K562 (cell line): Measurements from ENCODE around the gene PBOV1. TPM values are rescaled to one million over a fixed set of nuclear protein-coding genes. Genes with fewer than 3 reads are reported as not detected.

Experiments
- ATAC-seq: fragments of 200-7000 bp; cut with Tn5 transposase; 3 replicates; pipeline ENCODE4 v1.9.1; 2020; ENCODE audit warnings: moderate library complexity
- BruUV-seq: library from RNA; stranded (reverse); fragments of 400-500 nt; replicated peaks from 2 replicates; lab custom pipeline; 2021; lab: Mats Ljungman, UMichigan
- CTCF ChIA-PET: fragments of 300-600 bp; formaldehyde crosslinking; extraction: SDS; loops from one replicate; lab custom pipeline; 2021; ENCODE audit warnings: low intra/inter-chr PET ratio; lab: Yijun Ruan, JAX
- POLR2A ChIA-PET: fragments of 300-600, 350-650 bp; sonication (Branson Sonifier 250); formaldehyde crosslinking; extraction: SDS; loops from one replicate; lab custom pipeline; 2021; ENCODE audit warnings: antibody characterized with exemption, inconsistent platforms; lab: Yijun Ruan, JAX
- DNase-seq, 4 experiments: peaks; one replicate each; pipeline versions ENCODE4 v3.0.0 to v3.0.0-alpha.2; 2011 to 2018; ENCODE audit warnings: low spot score in 3 of 4, mixed read lengths in 3 of 4; ENCODE audit errors: extremely low read depth in 1 of 4
- FAIRE-seq: peaks from 2 replicates; lab custom pipeline; 2011; peaks lifted over from hg19 to GRCh38; lab: Jason Lieb, UNC
- H2AFZ ChIP-seq: 2 replicates; pipeline ENCODE4 v1.6.0; 2011; ENCODE audit warnings: low read depth, low read length, control low read depth, inconsistent platforms
- H3K27ac ChIP-seq: fragments of 200-600 bp; 3 replicates; pipeline ENCODE4 v1.8.0; 2011; ENCODE audit warnings: low read depth, mild to moderate bottlenecking, control low read depth, inconsistent platforms, low read length, moderate library complexity, mixed read lengths; ENCODE audit errors: extremely low read depth
- H3K27me3 ChIP-seq, 2 experiments: fragments of 300-600 bp in 1 of 2; 2 replicates in 1 of 2; 3 replicates in 1 of 2; pipeline versions ENCODE4 v1.6.0 to v1.8.0; 2011; ENCODE audit warnings: inconsistent platforms in 2 of 2, low read length in 2 of 2, mild to moderate bottlenecking in 1 of 2, mixed read lengths in 1 of 2, moderate library complexity in 1 of 2; ENCODE audit not compliant: control insufficient read depth in 2 of 2, insufficient read depth in 2 of 2
- H3K36me3 ChIP-seq: fragments of 300-600 bp; 3 replicates; pipeline ENCODE4 v1.8.0; 2011; ENCODE audit warnings: mild to moderate bottlenecking, low read length, inconsistent platforms; ENCODE audit not compliant: control insufficient read depth, insufficient read depth
- H3K4me1 ChIP-seq, 2 experiments: fragments of 200-600 bp in 1 of 2; replicated peaks in 1 of 2; 2 replicates in 1 of 2; 3 replicates in 1 of 2; pipeline versions ENCODE4 v1.5.1 to v1.8.0; 2011; ENCODE audit warnings: inconsistent platforms in 2 of 2, low read length in 2 of 2, mild to moderate bottlenecking in 1 of 2, mixed read lengths in 1 of 2, moderate library complexity in 1 of 2; ENCODE audit not compliant: control insufficient read depth in 2 of 2, insufficient read depth in 2 of 2
- H3K4me2 ChIP-seq: 2 replicates; pipeline ENCODE4 v1.6.1; 2011; ENCODE audit warnings: low read length, control low read depth, inconsistent platforms, mixed read lengths; ENCODE audit not compliant: insufficient read depth
- H3K4me3 ChIP-seq: fragments of 200-600 bp; sonication (generic), shearing (Covaris generic); 2 replicates; pipeline ENCODE4 v1.5.1; 2016; ENCODE audit warnings: control low read depth, inconsistent platforms
- H3K79me2 ChIP-seq: fragments of 200-600 bp; 3 replicates; pipeline ENCODE4 v1.8.0; 2011; ENCODE audit warnings: low read length, inconsistent platforms; ENCODE audit not compliant: control insufficient read depth, insufficient read depth
- H3K9ac ChIP-seq, 2 experiments: 2 replicates each; pipeline versions ENCODE4 v1.6.0 to v1.6.1; 2011; ENCODE audit warnings: low read depth in 2 of 2, low read length in 2 of 2, control low read depth in 1 of 2, inconsistent platforms in 1 of 2, mild to moderate bottlenecking in 1 of 2, mixed read lengths in 1 of 2; ENCODE audit not compliant: insufficient read depth in 1 of 2
- H3K9me1 ChIP-seq: one replicate; pipeline ENCODE4 v1.6.0; 2011; ENCODE audit warnings: inconsistent platforms, mild to moderate bottlenecking, low read length, moderate library complexity; ENCODE audit not compliant: control insufficient read depth, insufficient read depth
- H3K9me3 ChIP-seq: replicated peaks from 2 replicates; pipeline ENCODE4 v1.5.1; 2011; ENCODE audit warnings: low read depth, low read length, inconsistent platforms; ENCODE audit not compliant: control insufficient read depth, insufficient read depth
- H4K20me1 ChIP-seq: replicated peaks from 2 replicates; pipeline ENCODE4 v1.6.1; 2011; ENCODE audit warnings: low read length, inconsistent platforms, mixed read lengths; ENCODE audit not compliant: control insufficient read depth, insufficient read depth
- ARID3B ChIP-seq: fragments of 250-450 bp; sonication (Bioruptor Pico); IDR thresholded peaks from 2 replicates; pipeline ENCODE4 v1.4.0; 2020; ENCODE audit warnings: borderline replicate concordance
- DNMT1 ChIP-seq: fragments of 450-650 bp; IDR thresholded peaks from 2 replicates; pipeline ENCODE4 v1.6.1; 2016; ENCODE audit warnings: antibody characterized with exemption, mild to moderate bottlenecking
- GABPB2 ChIP-seq: fragments of 250-450 bp; sonication (Bioruptor Pico); conservative IDR thresholded peaks from 2 replicates; pipeline ENCODE4 v1.5.1; 2021; ENCODE audit warnings: mild to moderate bottlenecking
- HNRNPH1 ChIP-seq: fragments of 200-400 bp; formaldehyde crosslinking; optimal IDR thresholded peaks from 2 replicates; pipeline ENCODE3; 2017; ENCODE audit warnings: low read depth, mild to moderate bottlenecking, low read length, moderate library complexity
- JUNB ChIP-seq: fragments of 450-650 bp; formaldehyde crosslinking; conservative IDR thresholded peaks from 2 replicates; pipeline ENCODE4 v1.4.0; 2020; ENCODE audit warnings: mild to moderate bottlenecking
- LARP7 ChIP-seq: fragments of 450-650 bp; IDR thresholded peaks from 2 replicates; pipeline ENCODE4 v1.6.1; 2016
- MTA1 ChIP-seq: fragments of 450-650 bp; IDR thresholded peaks from 2 replicates; pipeline ENCODE4 v1.6.1; 2017; ENCODE audit warnings: borderline replicate concordance
- NEUROD1 ChIP-seq: fragments of 150-350 bp; IDR thresholded peaks from 2 replicates; pipeline ENCODE4 v1.6.1; 2014; ENCODE audit warnings: borderline replicate concordance, low read length, low read depth; ENCODE audit not compliant: partially characterized antibody
- NFIX ChIP-seq: fragments of 250-450 bp; sonication (Bioruptor Pico); IDR thresholded peaks from 2 replicates; pipeline ENCODE4 v1.4.0; 2020; ENCODE audit warnings: low read depth, mild to moderate bottlenecking, moderate library complexity
- PBX2 ChIP-seq, 2 experiments: IDR thresholded peaks in 1 of 2; conservative IDR thresholded peaks in 1 of 2; 2 replicates each; pipeline ENCODE4 v1.6.1; 2016; ENCODE audit warnings: low read depth in 2 of 2, mild to moderate bottlenecking in 1 of 2, missing compliant biosample characterization in 1 of 2, missing genetic modification characterization in 1 of 2, moderate library complexity in 1 of 2
- SIN3A ChIP-seq, 2 experiments: fragments of 150-350 bp in 1 of 2; IDR thresholded peaks; 2 replicates each; pipeline ENCODE4 v1.6.1; 2011 to 2016; ENCODE audit warnings: borderline replicate concordance in 2 of 2, low read depth in 2 of 2, low read length in 2 of 2, mild to moderate bottlenecking in 2 of 2, moderate library complexity in 2 of 2; ENCODE audit not compliant: control insufficient read depth in 1 of 2
- SUPT5H ChIP-seq: fragments of 450-650 bp; IDR thresholded peaks from 2 replicates; pipeline ENCODE4 v1.6.1; 2016
- ZKSCAN8 ChIP-seq: fragments of 200-800 bp; sonication (Bioruptor generic); IDR thresholded peaks from 2 replicates; pipeline ENCODE4 v1.6.1; 2016; ENCODE audit warnings: missing genetic modification characterization, missing compliant biosample characterization
- ZNF224 ChIP-seq: sonication (generic); formaldehyde crosslinking; IDR thresholded peaks from 2 replicates; pipeline ENCODE4 v1.8.0; 2022; ENCODE audit warnings: mild to moderate bottlenecking, missing genetic modification reagents
- ZNF444 ChIP-seq: fragments of 250-450 bp; sonication (Bioruptor Pico); IDR thresholded peaks from 2 replicates; pipeline ENCODE4 v1.4.0; 2020; ENCODE audit warnings: mild to moderate bottlenecking, moderate library complexity
- ZNF740 ChIP-seq, 3 experiments: fragments of 200-800 bp in 1 of 3; sonication (Bioruptor generic) in 1 of 3; sonication (generic) in 1 of 3; formaldehyde crosslinking in 1 of 3; IDR thresholded peaks; 2 replicates each; pipeline versions ENCODE4 v1.6.1 to v1.8.0; 2016 to 2022; ENCODE audit warnings: mild to moderate bottlenecking in 2 of 3, missing compliant biosample characterization in 2 of 3, missing genetic modification characterization in 2 of 3, missing genetic modification reagents in 1 of 3
- WGBS: fragments of 100-300 bp; shearing (Covaris generic); methylation state at CpG from one replicate; pipeline ENCODE4 v1.1.6; 2016; ENCODE audit warnings: low coverage, mixed read lengths; ENCODE audit not compliant: insufficient coverage; ENCODE audit errors: missing lambda C conversion rate; 5-methylcytosine and 5-hydroxymethylcytosine counted together
- in situ Hi-C: fragments of 300-500 bp; cut with MboI; formaldehyde crosslinking; loops from 4 replicates; pipeline ENCODE4 v1.15.0; 2018; ENCODE audit warnings: inconsistent platforms, mixed read lengths
- intact Hi-C: fragments of 100-400 bp; cut with micrococcal nuclease; formaldehyde crosslinking; loops from 2 replicates; pipeline ENCODE4 v1.14.2; 2022
- polyA plus RNA-seq, 8 experiments: library from polyadenylated mRNA; depleted of rRNA in 4 of 8; stranded (reverse) in 5 of 8; unstranded in 3 of 8; fragments of >200 nt; fragmentation: Nextera tagmentation in 2 of 8; fragmentation: Illumina TruSeq in 1 of 8; extraction: Ambion mirVana in 2 of 8; extraction: Trizol in 1 of 8; gene quantifications; 2 replicates each; pipeline versions ENCODE4 v1.2.1 to v1.2.3, GENCODE V29; 2011 to 2014; ENCODE audit warnings: inconsistent platforms in 1 of 8, missing spikeins in 1 of 8
- total RNA-seq, 7 experiments: library from RNA; depleted of rRNA in 6 of 7; stranded (reverse); fragments of >200 nt in 6 of 7; fragmentation: Illumina TruSeq in 2 of 7; extraction: Trizol in 2 of 7; gene quantifications; 2 replicates each; pipeline versions ENCODE4 v1.2.1 to v1.2.3, GENCODE V29; 2011 to 2021; ENCODE audit warnings: low replicate concordance in 1 of 7

The PBOV1 gene
- total and polyA plus RNA-seq, 9 of the 15 experiments (the other 6 are each of a cell fraction or from before 2014, with no cell fraction given): not detected

GRCh38 chr6:138239774-138240173, 21.5 kb upstream of the PBOV1 start (continued):
- TF ChIP-seq SIN3A (IDR thresholded peaks at IDR 0.05; ENCODE audit: borderline replicate concordance in 2 of 2, control insufficient read depth in 1 of 2, low read depth in 2 of 2, low read length in 2 of 2) (no peak), ARID3B (CRISPR knock-in tag) (no peak)
- TF ChIP-seq, all 486 proteins: peak for 0

GRCh38 chr6:138238368-138238767, 20.1 kb upstream of the PBOV1 start:
- no peak overlapping the region for H3K4me3 ChIP-seq
- no peak overlapping the region for H3K9ac ChIP-seq
- H3K9me1 ChIP-seq: no peaks in the 10 kb centered on the region
- H2AFZ ChIP-seq: no peak overlapping the region
- no peaks in the 10 kb centered on the region for H3K4me1 ChIP-seq
- in situ Hi-C loops: no loop called here
- ChIA-PET CTCF (no interaction called here), POLR2A (no interaction called here)
- ATAC-seq (no peak), DNase-seq (no peak), FAIRE-seq (no peak)
- H3K9me3 ChIP-seq: no peaks in the 10 kb centered on the region
- intact Hi-C loops: no loop called here
- no TSS peak for BruUV-seq
- no peaks in the 10 kb centered on the region for H3K36me3 ChIP-seq
- no peaks in the 10 kb centered on the region for H4K20me1 ChIP-seq
- H3K27me3 ChIP-seq: peaks cover 0 to 10% of the 10 kb centered on the region in 2 experiments; a peak in 4 of 5 replicates
- no peaks in the 10 kb centered on the region for H3K79me2 ChIP-seq
- no peak overlapping the region for H3K27ac ChIP-seq
- WGBS: 1% methylated on average over 6 of the region's 6 CpGs
- H3K4me2 ChIP-seq: no peak overlapping the region
- no peak for TF ChIP-seq JUNB (CRISPR knock-in tag)
- TF ChIP-seq MTA1: no peak
- TF ChIP-seq NEUROD1: no peak
- TF ChIP-seq DNMT1: no peak
- no peak for TF ChIP-seq ZNF444
- no peak for TF ChIP-seq HNRNPH1
- no peak for TF ChIP-seq NFIX (CRISPR knock-in tag)
- no peak for TF ChIP-seq ZKSCAN8 (CRISPR knock-in tag)
- TF ChIP-seq ZNF740 (CRISPR knock-in tag; IDR thresholded peaks at IDR 0.05): no peak
- TF ChIP-seq ZNF740 (tag; IDR thresholded peaks at IDR 0.05): no peak
- no peak for TF ChIP-seq PBX2 (CRISPR knock-in tag; IDR thresholded peaks at IDR 0.05; ENCODE audit: low read depth)
- no peak for TF ChIP-seq PBX2 (tag; conservative IDR thresholded peaks at IDR 0.05; ENCODE audit: low read depth)
- TF ChIP-seq SUPT5H: no peak
- no peak for TF ChIP-seq GABPB2 (CRISPR knock-in tag)
- TF ChIP-seq ZNF224: no peak
- TF ChIP-seq LARP7: no peak
